ENCODE measurements around the gene PARP3.

DNA sequence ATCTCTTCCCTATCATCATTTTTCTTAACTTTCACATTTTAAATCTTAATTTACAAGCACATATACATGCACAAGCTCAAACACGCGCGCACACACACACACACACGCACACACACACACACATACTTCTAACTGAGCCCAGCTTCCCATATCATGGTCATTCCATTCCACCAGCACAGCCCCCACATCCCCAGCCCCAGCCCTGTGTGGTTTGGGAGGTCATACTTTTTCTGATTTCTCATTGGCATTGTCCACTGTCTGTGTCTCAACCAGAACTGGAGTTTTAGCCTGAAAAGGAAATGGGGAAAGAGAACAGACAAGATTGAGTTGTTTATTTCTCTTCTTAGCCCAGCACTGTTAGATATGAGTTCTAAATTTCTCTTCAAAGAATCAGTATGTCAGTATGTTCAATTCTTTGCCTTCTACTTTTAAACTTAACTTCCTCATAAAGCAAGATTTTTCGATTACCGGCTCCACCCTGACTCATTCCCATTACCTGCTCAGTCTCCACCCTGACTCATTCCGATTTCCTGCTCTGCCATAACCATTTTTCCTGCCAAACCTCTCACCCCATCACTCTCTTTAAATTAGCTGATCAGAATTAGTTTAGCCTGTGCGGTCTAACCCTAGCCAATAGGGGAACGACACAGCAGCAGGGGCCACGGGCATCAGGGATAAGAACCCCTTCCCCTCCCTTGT lies 45.4 kb upstream of the PARP3 start:
- TF ChIP-seq, protein P1, sequence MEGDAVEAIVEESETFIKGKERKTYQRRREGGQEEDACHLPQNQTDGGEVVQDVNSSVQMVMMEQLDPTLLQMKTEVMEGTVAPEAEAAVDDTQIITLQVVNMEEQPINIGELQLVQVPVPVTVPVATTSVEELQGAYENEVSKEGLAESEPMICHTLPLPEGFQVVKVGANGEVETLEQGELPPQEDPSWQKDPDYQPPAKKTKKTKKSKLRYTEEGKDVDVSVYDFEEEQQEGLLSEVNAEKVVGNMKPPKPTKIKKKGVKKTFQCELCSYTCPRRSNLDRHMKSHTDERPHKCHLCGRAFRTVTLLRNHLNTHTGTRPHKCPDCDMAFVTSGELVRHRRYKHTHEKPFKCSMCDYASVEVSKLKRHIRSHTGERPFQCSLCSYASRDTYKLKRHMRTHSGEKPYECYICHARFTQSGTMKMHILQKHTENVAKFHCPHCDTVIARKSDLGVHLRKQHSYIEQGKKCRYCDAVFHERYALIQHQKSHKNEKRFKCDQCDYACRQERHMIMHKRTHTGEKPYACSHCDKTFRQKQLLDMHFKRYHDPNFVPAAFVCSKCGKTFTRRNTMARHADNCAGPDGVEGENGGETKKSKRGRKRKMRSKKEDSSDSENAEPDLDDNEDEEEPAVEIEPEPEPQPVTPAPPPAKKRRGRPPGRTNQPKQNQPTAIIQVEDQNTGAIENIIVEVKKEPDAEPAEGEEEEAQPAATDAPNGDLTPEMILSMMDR (IDR thresholded peaks at IDR 0.05) = no peak
- TF ChIP-seq POLR2A (IDR thresholded peaks at IDR 0.05) = no peak

Measured in gastroesophageal sphincter (tissue), 3 donors.